Esophagus squamous epithelium (tissue), 4 donors: ENCODE results near the gene ABCB11.

Experiments used
- CTCF ChIP-seq, 6 experiments: fragments of 450-650 bp in 4 of 6; fragments of 200-600 bp in 2 of 6; sonication (generic) in 2 of 6; IDR thresholded peaks; one replicate each; pipeline ENCODE4 v1.5.1; 2016 to 2019; ENCODE audit warnings: antibody characterized with exemption in 6 of 6, mild to moderate bottlenecking in 4 of 6, moderate library complexity in 4 of 6
- POLR2A ChIP-seq, 4 donors: fragments of 450-650 bp; IDR thresholded peaks; one replicate each; pipeline ENCODE4 v1.6.1; 2017; ENCODE audit warnings: antibody characterized with exemption in 4 of 4, mild to moderate bottlenecking in 4 of 4, moderate library complexity in 3 of 4

- TF ChIP-seq POLR2A (IDR thresholded peaks at IDR 0.05): no peak
- no peak for TF ChIP-seq CTCF (IDR thresholded peaks at IDR 0.05)
Measured at GRCh38 chr2:169073211-169073962, 42.3 kb upstream of the ABCB11 start.
